SK-N-SH (cell line): ENCODE results near the gene YPEL1. TPM values are rescaled to one million over a fixed set of nuclear protein-coding genes. Genes with fewer than 3 reads are reported as not detected.

Experiments used
- CTCF ChIA-PET: fragments of 300-600, 350-600 bp; formaldehyde crosslinking; extraction: SDS; loops from one replicate; lab custom pipeline; 2021; lab: Yijun Ruan, JAX
- POLR2A ChIA-PET: fragments of 350-600 bp; sonication (Branson Sonifier 250); formaldehyde crosslinking; extraction: SDS; loops from one replicate; lab custom pipeline; 2020; ENCODE audit warnings: antibody characterized with exemption, inconsistent platforms; lab: Yijun Ruan, JAX
- DNase-seq: peaks from one replicate; pipeline ENCODE4 v3.0.0; 2012
- H2AFZ ChIP-seq: fragments of 200-600 bp; sonication (generic); 2 replicates; pipeline ENCODE4 v1.8.1; 2016; ENCODE audit warnings: antibody characterized with exemption, mild to moderate bottlenecking, low read depth
- H3F3A ChIP-seq: fragments of 200-600 bp; sonication (generic); replicated peaks from 2 replicates; pipeline ENCODE3; 2016; ENCODE audit warnings: antibody characterized with exemption, mild to moderate bottlenecking; ENCODE audit not compliant: insufficient read depth
- H3K27ac ChIP-seq, 2 experiments: fragments of 200-500 bp in 1 of 2; fragments of 200-600 bp in 1 of 2; sonication (Bioruptor generic) in 1 of 2; sonication (generic), shearing (Covaris generic) in 1 of 2; 2 replicates each; pipeline versions ENCODE4 v1.5.1 to v1.6.1; 2014 to 2016; ENCODE audit warnings: low read depth in 2 of 2, inconsistent platforms in 1 of 2, low read length in 1 of 2, mild to moderate bottlenecking in 1 of 2, mixed read lengths in 1 of 2
- H3K27me3 ChIP-seq: fragments of 200-600 bp; sonication (generic), shearing (Covaris generic); 2 replicates; pipeline ENCODE4 v1.6.1; 2016; ENCODE audit warnings: mixed run types; ENCODE audit not compliant: insufficient read depth
- H3K36me3 ChIP-seq, 2 experiments: fragments of 200-500 bp in 1 of 2; fragments of 200-600 bp in 1 of 2; sonication (Bioruptor generic) in 1 of 2; sonication (generic) in 1 of 2; replicated peaks in 1 of 2; 2 replicates each; pipeline versions ENCODE3 to v1.5.1; 2014 to 2016; ENCODE audit warnings: low read length in 1 of 2, mild to moderate bottlenecking in 1 of 2; ENCODE audit not compliant: insufficient read depth in 2 of 2, control insufficient read depth in 1 of 2
- H3K4me1 ChIP-seq, 2 experiments: fragments of 200-500 bp in 1 of 2; fragments of 200-600 bp in 1 of 2; sonication (Bioruptor generic) in 1 of 2; sonication (generic), shearing (Covaris generic) in 1 of 2; 2 replicates each; pipeline versions ENCODE4 v1.5.1 to v1.6.1; 2014 to 2016; ENCODE audit warnings: low read depth in 1 of 2, low read length in 1 of 2, mixed run types in 1 of 2; ENCODE audit not compliant: insufficient read depth in 2 of 2, control insufficient read depth in 1 of 2
- H3K4me2 ChIP-seq: fragments of 200-600 bp; sonication (generic), shearing (Covaris generic); 2 replicates; pipeline ENCODE4 v1.6.1; 2017; ENCODE audit warnings: mixed run types
- H3K4me3 ChIP-seq, 2 experiments: fragments of 200-500 bp in 1 of 2; fragments of 200-600 bp in 1 of 2; sonication (Bioruptor generic) in 1 of 2; sonication (generic), shearing (Covaris generic) in 1 of 2; 2 replicates each; pipeline versions ENCODE4 v1.5.1 to v1.8.1; 2014 to 2016; ENCODE audit warnings: low read depth in 2 of 2, inconsistent platforms in 1 of 2, low read length in 1 of 2, mild to moderate bottlenecking in 1 of 2, mixed read lengths in 1 of 2, moderate library complexity in 1 of 2
- H3K79me2 ChIP-seq: fragments of 200-600 bp; sonication (generic); 2 replicates; pipeline ENCODE4 v1.8.1; 2017; ENCODE audit warnings: mild to moderate bottlenecking; ENCODE audit not compliant: insufficient read depth
- H3K9ac ChIP-seq: fragments of 200-600 bp; sonication (generic); 2 replicates; pipeline ENCODE4 v1.6.1; 2017; ENCODE audit warnings: mixed run types
- H3K9me2 ChIP-seq: fragments of 200-600 bp; sonication (generic); 2 replicates; pipeline ENCODE4 v1.6.1; 2017; ENCODE audit warnings: mixed run types
- H3K9me3 ChIP-seq: fragments of 200-600 bp; sonication (generic); 2 replicates; pipeline ENCODE4 v1.6.1; 2017; ENCODE audit warnings: mixed run types, mild to moderate bottlenecking, moderate library complexity
- H4K20me1 ChIP-seq: fragments of 200-600 bp; sonication (generic); 2 replicates; pipeline ENCODE4 v1.6.1; 2017; ENCODE audit warnings: mild to moderate bottlenecking, mixed run types; ENCODE audit not compliant: insufficient read depth
- EP300 ChIP-seq, 2 experiments: IDR thresholded peaks; 2 replicates each; pipeline versions ENCODE4 v1.4.0 to v1.6.1; 2012; ENCODE audit warnings: borderline replicate concordance in 1 of 2, low read depth in 1 of 2, low read length in 1 of 2
- EZH2phosphoT487 ChIP-seq: fragments of 200-600 bp; sonication (generic); IDR thresholded peaks from 2 replicates; pipeline ENCODE4 v1.6.1; 2017; ENCODE audit warnings: low read depth, mixed run types, mild to moderate bottlenecking, antibody characterized with exemption, moderate library complexity, borderline replicate concordance
- FOXJ3 ChIP-seq: sonication (generic); formaldehyde crosslinking; IDR thresholded peaks from 2 replicates; pipeline ENCODE4 v1.5.1; 2020; ENCODE audit warnings: mild to moderate bottlenecking, missing genetic modification reagents
- FOXM1 ChIP-seq: IDR thresholded peaks from 2 replicates; pipeline ENCODE4 v1.4.0; 2012; ENCODE audit warnings: low read depth, mild to moderate bottlenecking
- MEF2A ChIP-seq: IDR thresholded peaks from 2 replicates; pipeline ENCODE4 v1.4.0; 2012; ENCODE audit warnings: low read depth, borderline replicate concordance
- MXI1 ChIP-seq: IDR thresholded peaks from 2 replicates; pipeline ENCODE4 v1.6.1; 2012; ENCODE audit warnings: mild to moderate bottlenecking, low read depth, low read length, improper control_type of control experiment
- POLR2AphosphoS5 ChIP-seq: IDR thresholded peaks from 2 replicates; pipeline ENCODE4 v1.6.1; 2012; ENCODE audit warnings: low read depth, low read length
- RAD21 ChIP-seq: IDR thresholded peaks from 2 replicates; pipeline ENCODE4 v1.6.1; 2012; ENCODE audit warnings: mild to moderate bottlenecking, low read length
- RXRA ChIP-seq: IDR thresholded peaks from 2 replicates; pipeline ENCODE4 v1.4.0; 2012; ENCODE audit warnings: low read depth, mild to moderate bottlenecking, borderline replicate concordance
- SIN3A ChIP-seq: IDR thresholded peaks from 2 replicates; pipeline ENCODE4 v1.6.1; 2012; ENCODE audit warnings: low read depth, mild to moderate bottlenecking, low read length, moderate library complexity, borderline replicate concordance
- TAF1 ChIP-seq: IDR thresholded peaks from 2 replicates; pipeline ENCODE4 v1.6.1; 2012; ENCODE audit warnings: low read depth, mild to moderate bottlenecking, low read length, moderate library complexity, borderline replicate concordance
- WGBS: methylation state at CpG from one replicate; pipeline ENCODE4 v1.1.6; 2017; ENCODE audit warnings: low lambda C conversion rate; 5-methylcytosine and 5-hydroxymethylcytosine counted together
- polyA plus RNA-seq, 3 experiments: library from polyadenylated mRNA; depleted of rRNA; stranded (reverse); fragments of >200 nt; gene quantifications; 2 replicates each; pipeline ENCODE4 v1.2.3, GENCODE V29; 2012
- TF ChIP-seq, protein P1 (sequence below): IDR thresholded peaks from 2 replicates; pipeline ENCODE4 v1.4.0; 2012; ENCODE audit warnings: low read depth
- TF ChIP-seq, protein P2 (sequence below): IDR thresholded peaks from 2 replicates; pipeline ENCODE4 v1.6.1; 2012; ENCODE audit warnings: mild to moderate bottlenecking, low read depth, low read length, moderate library complexity
- TF ChIP-seq, protein P3 (sequence below): fragments of 200-600 bp; sonication (generic); IDR thresholded peaks from 2 replicates; pipeline ENCODE4 v1.6.1; 2017; ENCODE audit warnings: antibody characterized with exemption, mild to moderate bottlenecking, moderate library complexity

The YPEL1 gene
- polyA plus RNA-seq, 1 of the 3 experiments (the other 2 are of a cell fraction), result 2.4 TPM

DNA sequence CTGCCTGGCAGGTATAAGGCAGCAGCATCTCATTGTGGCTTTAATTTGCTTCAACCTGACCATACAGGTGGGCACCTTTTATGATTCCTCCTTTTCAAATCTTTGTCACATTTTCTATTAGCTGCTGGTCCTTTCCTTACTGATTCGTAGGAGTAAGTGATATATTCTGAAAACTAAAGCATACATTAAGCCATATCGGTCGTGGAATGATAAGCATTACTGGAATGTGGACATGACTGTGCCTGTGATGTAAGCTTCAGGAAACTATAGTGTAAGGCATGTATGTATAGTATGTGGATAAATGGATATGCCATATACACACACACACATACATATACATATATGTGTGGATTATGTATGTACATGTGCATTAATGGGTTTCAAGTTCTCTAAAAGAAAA is 20.8 kb downstream of the YPEL1 start:
- H3K9me3 ChIP-seq, result no peaks in the 10 kb centered on the region
- H4K20me1 ChIP-seq, result no peaks in the 10 kb centered on the region
- no peak overlapping the region for H3K9ac ChIP-seq
- no peak overlapping the region for H3K4me3 ChIP-seq
- H3K4me1 ChIP-seq, result peaks cover 0 to 8% of the 10 kb centered on the region in 2 experiments; a peak in 1 of 4 replicates
- H3K79me2 ChIP-seq, result no peaks in the 10 kb centered on the region
- no peaks in the 10 kb centered on the region for H3K9me2 ChIP-seq
- no peak overlapping the region for H3K4me2 ChIP-seq
- no peaks in the 10 kb centered on the region for H3K36me3 ChIP-seq
- DNase-seq, result no peak
- H3K27ac ChIP-seq, result no peak overlapping the region
- H3F3A ChIP-seq, result peaks cover 6% of the 10 kb centered on the region
- H2AFZ ChIP-seq, result no peak overlapping the region
- WGBS, result 50% methylated on average over 3 of the region's 3 CpGs
- H3K27me3 ChIP-seq, result no peaks in the 10 kb centered on the region
- POLR2A ChIA-PET, result no interaction called here
- TF ChIP-seq TAF1 (no peak), EZH2phosphoT487 (no peak), FOXM1 (no peak), MXI1 (no peak), POLR2AphosphoS5 (no peak), RAD21 (no peak), FOXJ3 (CRISPR knock-in tag) (no peak), MEF2A (no peak), EP300 (IDR thresholded peaks at IDR 0.05; ENCODE audit: borderline replicate concordance in 1 of 2, low read depth in 1 of 2, low read length in 1 of 2) (no peak), RXRA (no peak), SIN3A (no peak)
- TF ChIP-seq, protein P1, sequence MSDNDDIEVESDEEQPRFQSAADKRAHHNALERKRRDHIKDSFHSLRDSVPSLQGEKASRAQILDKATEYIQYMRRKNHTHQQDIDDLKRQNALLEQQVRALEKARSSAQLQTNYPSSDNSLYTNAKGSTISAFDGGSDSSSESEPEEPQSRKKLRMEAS, result no peak
- TF ChIP-seq, protein P2, sequence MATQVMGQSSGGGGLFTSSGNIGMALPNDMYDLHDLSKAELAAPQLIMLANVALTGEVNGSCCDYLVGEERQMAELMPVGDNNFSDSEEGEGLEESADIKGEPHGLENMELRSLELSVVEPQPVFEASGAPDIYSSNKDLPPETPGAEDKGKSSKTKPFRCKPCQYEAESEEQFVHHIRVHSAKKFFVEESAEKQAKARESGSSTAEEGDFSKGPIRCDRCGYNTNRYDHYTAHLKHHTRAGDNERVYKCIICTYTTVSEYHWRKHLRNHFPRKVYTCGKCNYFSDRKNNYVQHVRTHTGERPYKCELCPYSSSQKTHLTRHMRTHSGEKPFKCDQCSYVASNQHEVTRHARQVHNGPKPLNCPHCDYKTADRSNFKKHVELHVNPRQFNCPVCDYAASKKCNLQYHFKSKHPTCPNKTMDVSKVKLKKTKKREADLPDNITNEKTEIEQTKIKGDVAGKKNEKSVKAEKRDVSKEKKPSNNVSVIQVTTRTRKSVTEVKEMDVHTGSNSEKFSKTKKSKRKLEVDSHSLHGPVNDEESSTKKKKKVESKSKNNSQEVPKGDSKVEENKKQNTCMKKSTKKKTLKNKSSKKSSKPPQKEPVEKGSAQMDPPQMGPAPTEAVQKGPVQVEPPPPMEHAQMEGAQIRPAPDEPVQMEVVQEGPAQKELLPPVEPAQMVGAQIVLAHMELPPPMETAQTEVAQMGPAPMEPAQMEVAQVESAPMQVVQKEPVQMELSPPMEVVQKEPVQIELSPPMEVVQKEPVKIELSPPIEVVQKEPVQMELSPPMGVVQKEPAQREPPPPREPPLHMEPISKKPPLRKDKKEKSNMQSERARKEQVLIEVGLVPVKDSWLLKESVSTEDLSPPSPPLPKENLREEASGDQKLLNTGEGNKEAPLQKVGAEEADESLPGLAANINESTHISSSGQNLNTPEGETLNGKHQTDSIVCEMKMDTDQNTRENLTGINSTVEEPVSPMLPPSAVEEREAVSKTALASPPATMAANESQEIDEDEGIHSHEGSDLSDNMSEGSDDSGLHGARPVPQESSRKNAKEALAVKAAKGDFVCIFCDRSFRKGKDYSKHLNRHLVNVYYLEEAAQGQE, result no peak
- TF ChIP-seq, protein P3, sequence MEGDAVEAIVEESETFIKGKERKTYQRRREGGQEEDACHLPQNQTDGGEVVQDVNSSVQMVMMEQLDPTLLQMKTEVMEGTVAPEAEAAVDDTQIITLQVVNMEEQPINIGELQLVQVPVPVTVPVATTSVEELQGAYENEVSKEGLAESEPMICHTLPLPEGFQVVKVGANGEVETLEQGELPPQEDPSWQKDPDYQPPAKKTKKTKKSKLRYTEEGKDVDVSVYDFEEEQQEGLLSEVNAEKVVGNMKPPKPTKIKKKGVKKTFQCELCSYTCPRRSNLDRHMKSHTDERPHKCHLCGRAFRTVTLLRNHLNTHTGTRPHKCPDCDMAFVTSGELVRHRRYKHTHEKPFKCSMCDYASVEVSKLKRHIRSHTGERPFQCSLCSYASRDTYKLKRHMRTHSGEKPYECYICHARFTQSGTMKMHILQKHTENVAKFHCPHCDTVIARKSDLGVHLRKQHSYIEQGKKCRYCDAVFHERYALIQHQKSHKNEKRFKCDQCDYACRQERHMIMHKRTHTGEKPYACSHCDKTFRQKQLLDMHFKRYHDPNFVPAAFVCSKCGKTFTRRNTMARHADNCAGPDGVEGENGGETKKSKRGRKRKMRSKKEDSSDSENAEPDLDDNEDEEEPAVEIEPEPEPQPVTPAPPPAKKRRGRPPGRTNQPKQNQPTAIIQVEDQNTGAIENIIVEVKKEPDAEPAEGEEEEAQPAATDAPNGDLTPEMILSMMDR, result no peak
- TF ChIP-seq, all 33 proteins: peak for 0
- CTCF ChIA-PET, result interaction anchor here (8.7 kb wide), 1 partner anchor 224 kb away, joined by 90 read pairs; no protein-coding TSS in a partner anchor
